NT2/D1 (cell line): ENCODE measurements around the gene CYP26B1.

Experiments
- YY1 ChIP-seq: IDR thresholded peaks from 2 replicates; pipeline ENCODE4 v1.6.1; 2011; ENCODE audit not compliant: insufficient read length, insufficient read depth
- ZNF274 ChIP-seq: IDR thresholded peaks from 2 replicates; pipeline ENCODE4 v1.6.1; 2011; ENCODE audit warnings: mild to moderate bottlenecking, low read depth, low read length

DNA sequence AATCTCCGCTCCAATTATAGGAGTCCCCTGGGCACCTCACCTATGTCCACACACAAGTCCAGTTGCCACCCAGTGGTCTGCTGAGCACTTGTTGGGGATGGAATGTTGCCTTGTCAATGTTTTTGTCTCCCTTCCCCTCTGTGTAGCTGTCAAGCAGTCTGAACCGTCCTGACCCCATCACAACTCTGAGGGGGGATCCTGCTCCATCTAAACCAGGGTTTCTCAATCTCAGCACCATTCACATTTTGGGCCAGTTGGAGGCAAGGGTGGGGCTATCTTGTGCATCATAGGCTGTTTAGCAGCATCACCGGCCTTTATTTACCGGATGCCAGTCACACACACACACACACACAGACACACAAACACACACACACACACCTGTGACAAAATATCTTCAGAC, 53.0 kb downstream of the CYP26B1 start:
- no peak for TF ChIP-seq YY1
- TF ChIP-seq ZNF274, result no peak
